Superior temporal gyrus (tissue), 1 donor: Measurements from ENCODE around the gene XRCC3.
A peak's percentile ranks its signal among the peaks of the same experiment; 100 is the strongest.

Experiments
- DNase-seq: peaks from one replicate; pipeline ENCODE4 v3.0.0-alpha.2; 2016; ENCODE audit errors: extremely low spot score

The XRCC3 gene

DNA sequence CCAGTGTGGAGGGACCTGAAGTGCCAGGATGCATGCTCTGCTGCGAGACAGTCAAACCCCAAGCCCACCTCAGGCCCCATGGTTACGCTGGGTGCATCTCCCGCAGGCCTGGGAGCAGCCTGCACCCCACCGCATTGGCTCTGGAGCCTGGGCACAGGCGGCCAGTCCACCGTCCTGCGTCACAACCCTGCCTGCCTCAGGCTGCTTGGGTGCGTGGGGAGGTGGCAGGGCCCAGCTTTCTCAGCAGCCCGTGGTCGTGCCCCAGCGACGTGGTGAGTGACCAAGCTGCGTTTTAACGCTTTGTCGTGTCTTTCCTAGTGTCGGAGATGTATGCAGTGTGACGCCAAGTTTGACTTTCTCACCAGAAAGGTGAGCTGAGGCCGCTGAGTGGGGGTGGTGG, 11.2 kb upstream of the XRCC3 start:
- no peak for DNase-seq

DNA sequence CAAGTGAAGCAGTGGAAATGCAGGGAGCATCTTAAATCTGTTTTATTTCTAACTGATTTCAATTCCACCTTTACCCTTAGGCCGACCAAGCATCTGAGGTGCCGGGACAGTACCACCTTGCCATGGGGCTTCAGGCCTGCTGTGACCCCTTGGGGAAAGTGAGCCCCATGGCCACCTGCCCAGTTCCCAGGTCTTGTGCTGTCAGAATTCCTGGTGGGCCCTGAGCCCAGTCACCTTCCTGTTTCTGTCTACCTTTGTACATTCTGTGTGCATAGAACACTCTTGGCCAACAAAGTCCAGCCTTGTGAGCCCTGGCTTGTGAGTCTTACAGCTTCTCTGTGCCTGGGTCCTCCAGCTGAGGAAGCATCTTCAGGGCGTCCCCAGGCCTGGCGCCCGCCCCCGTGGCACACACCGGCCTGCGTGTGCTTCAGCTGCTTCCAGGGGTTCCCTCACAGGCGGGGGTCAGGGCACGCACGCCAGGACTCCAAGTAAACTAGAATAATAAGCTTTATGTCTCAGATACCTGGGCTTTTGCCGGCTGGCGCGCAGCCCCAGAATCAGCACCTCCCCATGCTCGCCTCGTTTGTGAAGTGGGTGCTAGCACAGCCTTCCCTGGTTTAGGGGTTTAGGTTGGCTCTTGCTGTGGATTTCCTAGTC, 10.6 kb upstream of the XRCC3 start:
- DNase-seq, result no peak

DNA sequence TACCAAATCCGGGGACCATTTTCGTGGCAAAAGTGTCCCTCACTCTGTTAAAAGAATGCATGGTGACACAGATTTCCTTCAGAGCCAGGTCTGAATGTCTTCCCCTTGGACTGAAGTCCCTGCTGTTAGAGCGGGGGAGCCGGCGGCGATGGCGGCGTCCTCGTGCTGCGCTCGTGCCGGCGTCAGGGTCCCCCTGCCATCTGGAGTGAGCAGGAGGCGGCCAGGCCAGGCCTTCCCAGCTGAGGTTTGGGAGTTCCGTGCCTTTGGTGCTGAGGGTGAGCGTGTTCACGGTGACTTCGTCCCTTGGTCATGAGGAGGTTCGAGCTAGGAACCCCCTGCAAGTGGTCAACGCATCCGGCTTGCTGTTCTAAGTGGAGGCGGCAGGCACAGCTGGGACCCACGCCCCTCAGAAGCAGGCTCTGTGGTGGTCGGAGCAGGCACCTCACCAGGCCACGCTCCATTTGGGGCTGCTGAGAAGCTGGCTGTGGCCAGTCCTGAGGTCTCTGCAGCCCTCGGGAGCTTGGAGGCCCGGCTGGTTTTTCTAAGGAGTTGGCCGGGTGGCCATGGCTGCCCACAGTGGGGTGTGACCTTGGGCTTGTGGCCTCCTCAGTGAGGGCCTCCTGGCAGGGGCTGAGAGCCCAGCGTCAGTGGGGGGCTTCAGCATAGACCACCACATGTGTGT, 9.9 kb upstream of the XRCC3 start:
- no peak for DNase-seq

DNA sequence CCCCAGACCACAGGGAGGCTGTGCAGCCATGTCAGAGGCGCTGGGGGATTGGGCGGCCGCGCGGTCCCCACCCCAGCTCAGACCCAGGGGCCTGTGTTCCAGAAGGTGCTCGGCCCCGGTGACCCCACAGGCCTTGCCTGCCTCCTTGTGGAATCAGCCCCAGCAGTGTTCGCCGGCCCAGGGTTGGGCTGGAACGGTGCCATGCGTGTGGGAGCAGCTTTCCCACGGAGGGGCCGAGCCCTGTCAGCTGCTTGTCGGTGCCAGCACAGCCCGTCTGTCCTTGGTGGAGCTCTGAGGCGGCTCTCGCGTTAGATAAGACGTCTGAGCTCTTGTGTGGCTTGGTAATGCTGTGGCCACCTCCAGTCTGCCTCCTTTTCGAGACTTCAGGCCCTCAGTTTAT, 8.9 kb upstream of the XRCC3 start:
- no peak for DNase-seq

DNA sequence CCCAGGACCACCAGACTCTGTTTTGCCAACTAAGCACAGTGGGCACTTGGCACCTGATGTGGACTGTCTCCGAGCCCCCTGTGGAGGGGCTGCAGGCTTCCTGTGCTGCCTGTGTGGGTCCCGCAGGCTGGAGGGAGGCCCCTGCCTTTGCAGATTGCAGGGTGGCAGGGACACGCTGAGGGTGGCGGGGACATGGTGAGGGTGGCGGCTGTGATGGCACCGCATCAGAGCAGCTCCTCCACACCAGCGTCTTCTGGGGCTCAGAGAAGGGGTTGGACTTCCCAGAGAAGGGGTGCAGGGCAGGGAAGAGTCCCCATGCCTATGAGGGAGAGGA, 8.5 kb upstream of the XRCC3 start:
- DNase-seq, result no peak

DNA sequence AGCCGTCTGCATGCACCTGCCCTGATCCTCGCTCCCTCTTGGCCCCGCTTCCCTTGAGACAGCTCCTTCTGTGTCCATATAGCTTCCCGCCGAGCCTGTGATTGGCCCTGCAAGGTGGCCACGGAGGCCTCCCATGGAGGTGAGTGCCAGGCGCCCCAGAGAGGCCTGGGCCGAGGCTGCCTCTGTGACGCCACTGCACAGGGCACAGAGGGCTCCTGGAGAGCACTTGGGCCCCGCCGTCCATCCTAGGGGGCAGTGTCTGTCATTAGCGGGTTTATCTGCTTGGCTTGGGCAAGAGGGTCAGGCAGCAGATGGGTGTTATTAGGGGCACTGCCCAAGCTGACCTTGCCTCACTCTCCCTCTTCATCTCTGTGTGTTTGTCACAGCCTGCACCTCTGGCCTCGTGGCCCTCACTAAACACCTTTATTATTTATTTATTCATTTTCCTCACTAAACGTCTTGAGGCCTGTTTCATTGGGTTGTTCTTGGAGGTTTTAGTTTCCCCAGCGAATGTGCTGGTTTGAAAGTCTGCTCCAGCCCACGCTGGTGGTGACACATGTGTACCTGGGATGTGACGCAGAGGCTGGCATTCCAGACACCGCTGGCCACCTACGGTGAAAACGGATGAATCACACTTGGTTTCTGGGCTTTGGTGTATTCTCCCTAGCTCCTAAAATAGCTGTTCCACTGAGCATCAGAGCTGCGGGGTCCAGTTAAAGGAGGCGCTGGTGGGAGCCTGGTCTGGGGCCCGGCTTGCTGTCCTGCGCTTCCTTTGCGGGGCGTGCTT, 6.3 kb upstream of the XRCC3 start:
- peak; percentile 74 for DNase-seq

- no peak for DNase-seq
These were observed 4.5 kb upstream of the XRCC3 start for GRCh38 chr14:103719751-103720150.

GRCh38 chr14:103718572-103718971, 3.3 kb upstream of the XRCC3 start:
- no peak for DNase-seq

DNA sequence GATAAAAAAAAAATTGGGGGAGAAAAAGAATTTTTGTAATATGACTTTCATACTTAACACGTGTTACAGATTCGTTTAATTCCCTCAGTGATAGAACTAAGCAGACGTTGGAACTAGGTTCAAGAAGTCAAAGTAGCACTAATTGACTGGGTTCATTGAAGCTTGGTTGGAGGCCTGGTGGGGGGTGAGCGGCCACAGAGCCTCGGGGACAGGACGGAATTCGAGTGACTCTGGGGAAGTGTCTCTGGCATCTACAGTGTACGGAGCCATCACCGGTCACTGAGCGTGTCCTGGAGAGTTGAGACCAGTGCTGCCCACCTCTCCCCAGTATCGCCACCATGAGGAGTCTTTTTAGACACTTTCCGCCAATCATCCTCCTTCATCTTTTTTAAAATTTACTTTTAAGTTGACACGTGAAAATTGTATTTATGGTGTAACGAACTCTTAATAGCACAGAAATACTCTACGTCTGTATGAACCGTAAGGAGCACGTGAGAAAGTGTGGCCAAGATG, 1.7 kb upstream of the XRCC3 start:
- no peak for DNase-seq

GRCh38 chr14:103716091-103716801, 995 bp upstream of the XRCC3 start:
- DNase-seq, result no peak

- DNase-seq, result no peak
These were observed 1.1 kb downstream of the XRCC3 start for GRCh38 chr14:103714063-103714724.

DNA sequence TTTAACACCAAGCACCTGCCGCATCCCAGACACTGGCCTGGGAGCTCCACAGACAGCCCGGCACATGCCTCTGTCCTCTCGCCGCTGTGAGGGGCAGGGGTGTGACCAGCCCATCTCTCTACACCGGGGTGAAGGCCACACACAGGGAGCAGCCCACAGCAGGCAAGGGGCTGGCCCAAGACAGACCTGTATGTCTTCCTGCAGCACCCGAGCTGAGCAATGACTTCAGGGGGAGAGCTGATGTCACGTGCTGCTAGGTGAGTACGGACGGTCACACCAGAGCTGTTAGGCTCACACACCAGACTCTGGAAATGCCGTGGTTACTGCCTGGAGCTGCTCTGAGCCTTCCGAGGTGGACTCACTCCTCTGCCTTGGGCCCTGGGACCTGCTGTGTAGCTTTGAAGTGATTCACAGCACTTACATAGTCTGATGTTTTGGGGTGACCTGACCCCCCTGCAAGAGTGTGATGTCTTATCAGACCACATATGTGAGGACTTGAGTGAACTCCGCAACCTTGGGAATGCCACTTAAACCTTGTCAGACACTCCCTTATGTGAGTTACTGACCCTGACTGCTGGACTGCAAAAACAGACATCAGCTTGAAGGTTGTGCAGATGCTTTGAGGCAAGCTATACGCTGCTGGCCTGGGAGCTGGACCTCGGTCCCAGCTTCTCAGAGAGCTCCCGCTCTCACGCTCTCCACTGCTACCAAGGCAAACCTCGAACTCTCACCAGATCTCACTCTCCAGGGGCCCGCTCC, 1.8 kb downstream of the XRCC3 start:
- no peak for DNase-seq

GRCh38 chr14:103712633-103713247, 2.5 kb downstream of the XRCC3 start:
- no peak for DNase-seq

- DNase-seq, result no peak
These were observed 3.5 kb downstream of the XRCC3 start for GRCh38 chr14:103711516-103712431.

GRCh38 chr14:103710771-103711377, 4.4 kb downstream of the XRCC3 start:
- no peak for DNase-seq

DNA sequence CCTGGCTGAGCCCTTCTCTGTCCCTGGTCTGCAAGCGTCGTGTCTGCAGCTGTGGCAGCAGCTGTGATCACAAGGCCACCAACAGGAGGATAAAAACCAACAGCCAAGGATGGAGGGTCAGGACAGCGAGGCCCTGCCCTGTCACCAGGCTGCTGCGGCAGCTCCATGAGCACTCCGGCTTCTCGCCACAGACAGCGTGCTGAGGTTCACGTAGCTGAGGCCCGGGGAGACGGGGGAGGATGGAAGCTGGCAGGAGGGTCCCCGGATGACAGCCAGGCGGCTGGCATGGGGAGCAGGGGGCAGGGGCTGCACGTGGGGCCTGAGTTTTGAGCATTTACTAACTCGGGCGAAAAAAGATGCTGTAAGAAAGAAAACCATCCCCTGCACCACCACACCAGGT, 5.4 kb downstream of the XRCC3 start:
- no peak for DNase-seq

- peak; percentile 54 for DNase-seq
These were observed 6.5 kb downstream of the XRCC3 start for GRCh38 chr14:103708750-103709187.

- no peak for DNase-seq
These were observed 7.7 kb downstream of the XRCC3 start for GRCh38 chr14:103707329-103708263.
